ENCODE results near the gene MBOAT1.

Gene MBOAT1

GRCh38 chr6:20129290-20130088, 82.8 kb downstream of the MBOAT1 start:
- DNase-seq, result no peak

- no peak for DNase-seq
Observed at GRCh38 chr6:20128018-20128417, 84.3 kb downstream of the MBOAT1 start.

GRCh38 chr6:20126789-20127653, 85.2 kb downstream of the MBOAT1 start:
- peak; percentile 84 for DNase-seq

- no peak for DNase-seq
Observed at GRCh38 chr6:20126102-20126752, 86.0 kb downstream of the MBOAT1 start.

- DNase-seq, result no peak
Observed at GRCh38 chr6:20124545-20124944, 87.7 kb downstream of the MBOAT1 start.

- DNase-seq, result no peak
Observed at GRCh38 chr6:20119485-20119884, 92.8 kb downstream of the MBOAT1 start.

- no peak for DNase-seq
Observed at GRCh38 chr6:20118892-20119291, 93.4 kb downstream of the MBOAT1 start.

- DNase-seq, result no peak
Observed at GRCh38 chr6:20117474-20117873, 94.8 kb downstream of the MBOAT1 start.

- no peak for DNase-seq
Observed at GRCh38 chr6:20116792-20117191, 95.5 kb downstream of the MBOAT1 start.

- no peak for DNase-seq
Observed at GRCh38 chr6:20115246-20115980, 96.9 kb downstream of the MBOAT1 start.

GRCh38 chr6:20113649-20114224, 98.5 kb downstream of the MBOAT1 start:
- no peak for DNase-seq

GRCh38 chr6:20112841-20113240, 99.4 kb downstream of the MBOAT1 start:
- DNase-seq, result no peak

GRCh38 chr6:20112241-20112640, 100.0 kb downstream of the MBOAT1 start:
- no peak for DNase-seq

GRCh38 chr6:20110478-20110877, 101.8 kb downstream of the MBOAT1 start:
- DNase-seq, result no peak

GRCh38 chr6:20109526-20109925, 102.7 kb downstream of the MBOAT1 start:
- no peak for DNase-seq

GRCh38 chr6:20105838-20106237, 106.4 kb downstream of the MBOAT1 start:
- no peak for DNase-seq

GRCh38 chr6:20104696-20105095, 107.6 kb downstream of the MBOAT1 start:
- no peak for DNase-seq

- DNase-seq, result no peak
Observed at GRCh38 chr6:20102397-20103073, 109.7 kb downstream of the MBOAT1 start.

GRCh38 chr6:20099156-20099555, 113.1 kb downstream of the MBOAT1 start:
- no peak for DNase-seq

- no peak for DNase-seq
Observed at GRCh38 chr6:20098267-20098876, 113.9 kb downstream of the MBOAT1 start.

- no peak for DNase-seq
Observed at GRCh38 chr6:20096536-20096935, 115.7 kb downstream of the MBOAT1 start.

All from activated CD8-positive, alpha-beta memory T cell treated with anti-CD3 and anti-CD28 coated beads for 24 hours (primary cell).